Measurements from ENCODE around the gene INPP5F.
"Not testable (repeated sequence)": the region's sequence is repeated elsewhere in the genome, so short reads cannot be mapped to it uniquely, and the experiment has no call there.

INPP5F gene

DNA sequence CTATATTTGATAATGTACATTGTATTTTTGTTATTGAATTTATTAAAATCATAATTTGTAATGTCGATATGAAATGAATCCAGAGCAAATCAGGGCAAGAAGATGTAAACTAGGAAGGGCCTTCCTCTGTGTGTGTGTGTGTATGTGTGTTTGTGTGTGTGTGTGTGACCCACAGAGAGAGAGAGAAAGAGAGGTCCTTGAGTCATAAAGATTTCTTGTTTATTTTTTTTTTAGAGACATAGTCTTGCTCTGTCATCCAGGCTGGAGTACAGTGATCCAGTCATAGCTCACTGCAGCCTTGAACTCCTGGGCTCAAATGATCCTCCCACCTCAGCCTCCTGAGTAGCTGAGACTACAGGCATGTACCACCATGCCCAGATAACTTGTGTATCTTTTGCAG is 50.7 kb downstream of the INPP5F start:
- no peak for DNase-seq (ENCODE audit: low read depth)

DNA sequence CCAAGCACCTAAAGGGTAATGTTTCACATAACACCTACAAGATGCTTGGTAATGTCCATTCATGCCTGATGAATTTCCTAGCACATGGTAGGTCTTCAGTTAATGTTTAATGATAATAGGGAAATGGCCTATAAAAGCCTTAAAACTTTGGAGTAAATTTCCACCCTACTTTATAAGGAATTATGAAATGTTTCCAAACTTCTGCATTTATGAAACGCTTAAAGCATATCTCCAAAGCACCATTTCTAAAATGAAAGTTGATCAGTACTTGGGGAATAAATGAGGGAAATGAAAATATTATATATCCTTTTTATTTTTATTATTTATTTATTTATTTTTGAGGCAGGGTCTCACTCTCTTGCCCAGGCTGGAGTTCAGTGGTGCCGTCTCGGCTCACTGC is 51.8 kb downstream of the INPP5F start:
- no peak for DNase-seq (ENCODE audit: low read depth)

DNA sequence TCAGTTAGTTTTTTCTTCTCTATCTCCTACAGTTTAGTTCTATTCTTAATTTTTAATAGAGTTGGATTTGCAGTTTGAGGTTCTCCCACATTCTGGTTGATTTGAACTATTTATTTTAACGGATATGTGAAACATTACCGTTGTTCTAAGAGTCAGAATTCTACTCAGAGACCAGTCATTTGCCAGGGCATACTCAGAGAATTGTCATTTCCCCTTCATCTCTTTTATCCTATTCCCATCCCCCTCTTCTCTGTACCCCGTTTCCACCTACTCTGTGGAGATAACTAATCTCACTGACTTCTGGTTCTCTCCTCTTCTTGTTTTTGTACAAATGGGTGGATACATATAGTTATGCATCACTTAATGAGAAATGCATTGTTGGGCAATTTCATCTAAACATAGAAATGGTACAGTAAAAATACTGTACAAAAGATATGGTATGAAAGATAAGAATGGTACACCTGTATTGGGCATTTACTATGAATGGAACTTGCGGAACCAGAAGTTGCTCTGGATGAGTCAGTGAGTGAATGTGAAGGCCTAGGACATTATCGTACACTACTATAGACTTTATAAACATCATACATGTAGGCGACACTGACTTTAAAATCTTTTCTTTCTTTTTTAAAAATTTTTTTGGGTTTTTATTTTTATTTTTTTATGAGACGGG is 53.1 kb downstream of the INPP5F start:
- DNase-seq (ENCODE audit: low read depth) = no peak

DNA sequence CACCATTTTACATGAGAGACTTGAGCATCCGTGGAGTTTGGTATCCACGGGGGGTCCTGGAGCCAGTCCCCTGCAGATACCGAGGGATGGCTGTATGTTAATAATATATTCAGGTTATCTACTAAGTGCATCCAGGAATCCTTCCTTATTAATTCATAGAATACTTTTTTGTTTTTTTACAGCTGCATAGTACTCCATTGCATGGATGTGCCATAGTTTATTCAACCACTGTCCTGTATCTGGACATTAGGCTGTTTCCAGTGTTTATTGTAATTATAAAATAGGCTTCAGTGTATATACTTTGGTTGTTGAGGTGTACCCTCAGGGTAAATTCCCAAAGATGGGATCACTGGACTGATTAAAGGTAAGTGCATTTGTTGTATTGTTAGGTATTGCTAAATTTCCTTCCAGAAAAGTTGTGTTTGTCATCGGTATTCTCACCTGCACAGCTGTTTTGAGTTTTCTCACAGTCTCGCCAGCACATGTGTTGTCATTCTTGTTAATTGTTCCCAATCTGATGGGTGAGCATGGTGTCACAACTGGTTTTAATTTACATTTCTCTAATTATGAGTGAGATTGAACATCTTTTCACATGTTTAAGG is 55.1 kb downstream of the INPP5F start:
- DNase-seq (ENCODE audit: low read depth) = no peak

DNA sequence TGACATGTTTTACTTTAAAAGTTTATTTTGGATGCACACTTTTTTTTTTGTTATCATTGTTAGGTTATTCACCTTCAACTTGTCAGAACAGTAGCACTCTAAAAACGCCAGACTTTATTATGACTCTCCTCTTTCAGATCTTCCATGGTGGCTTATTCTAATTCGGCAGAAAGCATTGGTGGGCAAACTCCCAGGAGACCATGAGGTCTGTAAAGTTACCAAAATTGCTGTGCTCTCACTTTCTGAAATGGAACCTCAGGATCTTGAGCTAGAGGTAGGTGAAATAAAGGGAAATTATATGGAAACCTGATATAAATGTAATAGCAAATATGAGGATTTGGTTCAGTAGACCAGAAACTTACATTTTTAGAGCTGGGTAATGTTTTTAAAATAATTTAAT is 55.6 kb downstream of the INPP5F start:
- no peak for DNase-seq (ENCODE audit: low read depth)

DNA sequence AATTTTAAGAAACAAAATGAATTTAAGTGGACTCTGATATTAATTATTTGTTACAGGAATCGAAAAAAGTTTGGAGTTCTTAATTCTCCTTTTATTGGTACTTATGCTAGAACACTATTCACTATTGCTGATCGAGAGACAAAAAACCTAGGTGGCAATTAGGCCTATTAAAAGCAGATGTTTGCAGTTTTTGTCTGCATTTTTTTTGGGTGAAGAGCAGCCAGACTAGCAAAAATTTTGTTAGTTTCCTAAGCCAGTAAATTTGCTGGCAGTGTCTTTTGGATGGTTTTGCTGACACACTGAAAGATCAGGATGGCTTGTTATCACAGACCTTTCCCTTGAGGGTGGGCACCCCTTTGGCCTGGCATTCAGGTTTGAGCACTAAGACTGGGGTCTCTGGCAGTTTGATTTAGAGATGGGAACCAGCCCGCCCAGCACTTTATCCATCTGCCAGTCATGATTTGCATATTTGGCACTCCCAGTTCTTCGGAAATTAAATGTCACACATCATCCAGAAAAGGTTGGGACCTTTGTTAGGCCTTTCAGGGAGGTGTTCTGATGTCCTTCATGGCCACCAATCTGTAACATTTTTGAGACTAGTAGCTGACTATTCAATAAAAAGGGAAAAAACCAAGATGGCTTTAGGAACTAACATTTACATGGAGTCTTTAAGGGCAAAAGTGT is 57.3 kb downstream of the INPP5F start:
- DNase-seq (ENCODE audit: low read depth) = no peak

DNA sequence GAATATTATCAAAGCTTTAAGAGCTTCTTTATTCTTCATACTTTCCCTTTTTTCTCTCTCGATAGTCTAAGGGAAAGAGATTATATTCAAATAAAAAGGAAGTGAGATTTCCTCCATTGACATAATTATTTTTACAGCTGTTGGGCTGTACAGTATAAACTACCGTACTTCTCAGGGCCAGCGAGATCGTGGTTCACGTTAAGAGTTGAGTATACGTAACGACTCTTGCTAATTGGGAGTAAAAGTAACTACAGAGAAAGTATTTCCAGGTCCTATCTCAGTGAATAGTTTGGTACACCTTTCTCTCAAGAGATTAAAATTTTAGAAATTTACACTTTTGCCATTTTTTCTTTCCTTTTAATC is 57.8 kb downstream of the INPP5F start:
- no peak for DNase-seq (ENCODE audit: low read depth)

DNA sequence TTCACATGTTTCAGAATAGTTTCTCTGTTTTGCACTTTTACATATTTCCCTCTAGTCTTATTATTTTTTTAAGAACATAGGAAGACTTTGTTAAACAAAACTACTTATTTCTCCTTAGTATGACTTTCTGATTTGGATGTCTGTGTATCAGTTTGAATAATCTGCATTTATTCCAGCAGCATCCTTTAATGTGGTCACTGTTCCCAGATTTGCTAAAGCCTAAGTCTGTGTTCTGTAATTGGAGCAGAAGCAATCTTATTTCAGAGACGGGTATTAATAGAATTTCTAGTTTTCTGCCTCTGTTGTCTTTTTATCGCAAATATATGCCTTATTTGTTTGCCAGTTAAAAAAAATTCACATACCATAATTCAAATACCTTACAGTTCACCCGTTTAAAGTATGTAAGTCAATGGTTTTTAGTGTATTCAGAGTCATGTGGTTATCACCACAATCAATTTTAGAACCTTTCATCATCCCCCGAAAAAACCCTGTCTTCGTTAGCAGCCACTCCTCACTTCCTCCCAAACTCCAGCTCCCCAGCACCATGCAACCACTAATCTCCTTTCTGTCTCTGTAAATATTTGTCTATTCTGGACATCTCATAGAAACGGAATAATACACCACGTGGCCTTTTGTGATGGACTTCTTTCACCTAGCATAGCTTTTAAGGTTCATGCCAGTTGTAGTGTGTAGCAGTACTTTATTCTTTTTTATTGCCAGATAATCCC is 58.7 kb downstream of the INPP5F start:
- DNase-seq (ENCODE audit: low read depth) = no peak

DNA sequence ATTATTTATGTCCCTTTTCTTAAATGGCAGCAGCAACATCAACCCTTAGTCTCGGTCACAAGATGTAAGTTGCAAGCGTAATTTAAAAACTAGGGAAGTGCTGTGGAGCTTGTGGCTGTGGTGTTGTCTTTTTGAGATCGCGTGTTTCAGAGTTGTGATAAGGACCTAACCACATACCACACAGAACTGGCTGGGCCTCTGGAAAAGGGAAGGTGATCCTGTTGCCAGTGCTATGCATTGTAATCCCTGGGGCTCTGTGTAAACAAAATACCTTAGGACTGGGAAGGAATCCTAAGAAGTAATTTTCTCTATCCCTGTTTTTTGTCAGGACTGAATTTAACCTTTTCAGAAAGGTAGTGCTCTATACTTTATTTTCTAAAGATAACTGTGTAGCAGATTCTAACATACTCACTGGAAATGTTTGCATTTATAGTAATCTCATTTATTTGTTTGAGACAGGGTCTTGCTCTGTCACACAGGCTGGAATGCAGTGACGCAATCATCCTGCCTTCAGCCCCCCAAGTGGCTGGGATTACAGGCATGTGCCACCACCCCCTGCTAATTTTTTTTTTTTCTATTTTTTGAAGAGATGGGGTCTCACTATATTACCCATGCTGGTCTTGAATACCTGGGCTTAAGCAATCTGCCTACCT is 60.4 kb downstream of the INPP5F start:
- DNase-seq (ENCODE audit: low read depth) = no peak

DNA sequence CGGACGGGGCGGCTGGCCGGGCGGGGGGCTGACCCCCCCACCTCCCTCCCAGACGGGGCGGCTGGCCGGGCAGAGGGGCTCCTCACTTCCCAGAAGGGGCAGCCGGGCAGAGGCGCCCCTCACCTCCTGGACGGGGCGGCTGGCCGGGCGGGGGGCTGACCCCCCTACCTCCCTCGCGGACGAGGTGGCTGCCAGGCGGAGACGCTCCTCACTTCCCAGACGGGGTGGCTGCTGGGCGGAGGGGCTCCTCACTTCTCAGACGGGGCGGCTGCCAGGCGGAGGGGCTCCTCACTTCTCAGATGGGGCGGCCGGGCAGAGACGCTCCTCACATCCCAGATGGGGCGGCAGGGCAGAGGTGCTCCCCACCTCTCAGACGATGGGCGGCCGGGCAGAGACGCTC is 69.3 kb downstream of the INPP5F start:
- not testable (repeated sequence) for DNase-seq (ENCODE audit: low read depth)

DNA sequence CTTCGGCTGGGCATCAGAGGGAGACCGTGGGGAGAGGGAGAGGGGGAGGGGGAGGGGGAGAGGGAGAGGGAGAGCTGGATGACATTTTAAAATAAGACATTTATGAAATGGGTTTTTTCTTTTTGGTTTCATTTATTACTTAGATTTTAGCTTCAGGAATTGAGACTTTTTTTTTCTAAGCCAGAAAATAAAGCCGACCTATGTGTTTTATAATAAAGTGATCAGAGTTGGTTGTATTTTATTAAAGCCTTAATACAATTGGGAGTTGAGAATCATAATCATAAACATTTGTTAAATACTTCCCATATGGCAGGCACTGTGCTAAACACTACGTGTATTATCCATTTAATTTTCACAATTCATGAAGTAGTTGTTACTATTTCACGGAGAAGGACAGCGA is 70.2 kb downstream of the INPP5F start:
- no peak for DNase-seq (ENCODE audit: low read depth)

DNA sequence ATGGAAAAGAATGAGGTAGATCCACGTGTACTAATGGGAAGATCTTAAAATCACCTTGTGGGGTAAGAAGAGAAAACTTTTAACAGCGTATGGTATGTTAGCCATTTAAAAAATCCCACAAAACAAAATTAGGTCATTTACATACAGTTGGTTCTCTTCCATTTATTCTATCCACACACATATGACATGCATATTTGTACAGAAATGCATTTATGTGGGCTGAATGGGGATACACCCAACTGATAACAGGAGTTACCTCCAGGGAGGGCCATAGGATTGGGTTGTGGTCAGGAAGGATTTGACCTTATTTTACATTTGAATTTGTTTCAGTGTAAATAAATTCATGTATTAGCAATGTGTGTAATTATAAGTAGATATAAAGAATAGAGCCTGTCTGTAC is 75.3 kb downstream of the INPP5F start:
- DNase-seq (ENCODE audit: low read depth) = no peak

DNA sequence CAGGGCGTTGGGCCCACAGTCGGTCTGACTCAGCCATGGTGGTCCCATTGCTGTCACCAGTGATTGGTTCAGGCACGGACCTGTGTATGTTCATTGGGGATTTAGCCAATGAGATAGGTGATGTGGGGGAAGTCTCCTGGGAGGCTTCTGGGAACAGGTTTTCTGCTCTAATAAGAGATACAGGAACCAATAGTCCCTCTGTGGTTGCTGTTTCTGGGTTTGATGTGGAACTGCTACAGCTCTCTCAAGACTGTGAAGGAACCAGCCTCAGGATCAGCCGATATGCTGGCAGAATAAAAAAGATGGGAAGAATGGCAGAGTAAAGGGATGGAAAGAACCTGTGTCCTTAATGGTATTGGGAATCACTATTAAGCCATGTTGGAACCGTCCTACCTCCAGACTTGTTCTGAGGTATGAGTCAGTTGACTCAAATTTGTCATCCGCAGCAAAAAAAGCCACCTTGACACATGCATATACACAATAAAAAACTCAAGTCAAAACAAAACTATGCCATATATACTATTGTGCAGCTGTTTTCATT is 76.2 kb downstream of the INPP5F start:
- no peak for DNase-seq (ENCODE audit: low read depth)

DNA sequence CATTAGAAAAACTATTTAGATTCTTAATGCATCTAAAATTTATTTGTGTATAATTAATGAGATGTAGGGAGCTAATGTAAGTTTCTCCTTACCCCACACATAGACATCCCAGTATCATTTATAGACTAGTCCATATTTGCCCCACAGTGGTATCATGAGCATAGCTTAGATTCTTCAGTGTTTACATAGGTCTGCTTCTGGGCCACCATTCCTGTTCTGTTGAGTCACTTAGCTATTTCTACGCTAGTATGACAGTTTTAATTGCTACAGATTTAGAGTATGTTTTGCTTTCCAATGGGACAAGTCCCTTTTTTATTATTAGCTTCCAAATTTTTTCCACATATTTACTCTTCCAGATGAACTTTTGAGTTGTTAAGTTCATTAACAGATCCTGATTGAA is 77.4 kb downstream of the INPP5F start:
- DNase-seq (ENCODE audit: low read depth) = no peak

DNA sequence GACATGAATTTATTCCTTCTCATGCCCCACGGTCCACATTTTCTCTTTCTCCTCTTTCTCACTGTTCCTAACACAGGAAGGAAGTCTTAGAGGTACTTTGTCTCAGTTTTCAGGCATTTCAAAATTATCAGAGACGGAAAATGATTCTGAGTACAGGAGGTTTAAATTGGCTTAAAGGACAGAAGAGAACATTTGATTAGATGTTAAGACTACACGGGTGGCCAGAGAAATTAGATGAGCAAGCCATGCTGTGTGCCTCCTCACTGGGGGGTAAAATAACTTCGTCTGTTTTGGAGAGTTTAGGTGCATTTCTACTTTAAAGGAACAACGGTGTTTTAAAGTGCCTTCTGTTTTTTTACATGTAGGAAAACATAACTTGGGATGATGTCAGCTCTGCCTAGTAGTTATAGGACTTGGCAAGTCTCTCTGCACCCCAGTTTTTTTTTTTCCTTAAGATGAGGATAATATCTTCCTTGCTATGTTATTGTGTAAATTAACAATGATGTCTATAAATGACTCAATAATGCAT is 79.9 kb downstream of the INPP5F start:
- no peak for DNase-seq (ENCODE audit: low read depth)

DNA sequence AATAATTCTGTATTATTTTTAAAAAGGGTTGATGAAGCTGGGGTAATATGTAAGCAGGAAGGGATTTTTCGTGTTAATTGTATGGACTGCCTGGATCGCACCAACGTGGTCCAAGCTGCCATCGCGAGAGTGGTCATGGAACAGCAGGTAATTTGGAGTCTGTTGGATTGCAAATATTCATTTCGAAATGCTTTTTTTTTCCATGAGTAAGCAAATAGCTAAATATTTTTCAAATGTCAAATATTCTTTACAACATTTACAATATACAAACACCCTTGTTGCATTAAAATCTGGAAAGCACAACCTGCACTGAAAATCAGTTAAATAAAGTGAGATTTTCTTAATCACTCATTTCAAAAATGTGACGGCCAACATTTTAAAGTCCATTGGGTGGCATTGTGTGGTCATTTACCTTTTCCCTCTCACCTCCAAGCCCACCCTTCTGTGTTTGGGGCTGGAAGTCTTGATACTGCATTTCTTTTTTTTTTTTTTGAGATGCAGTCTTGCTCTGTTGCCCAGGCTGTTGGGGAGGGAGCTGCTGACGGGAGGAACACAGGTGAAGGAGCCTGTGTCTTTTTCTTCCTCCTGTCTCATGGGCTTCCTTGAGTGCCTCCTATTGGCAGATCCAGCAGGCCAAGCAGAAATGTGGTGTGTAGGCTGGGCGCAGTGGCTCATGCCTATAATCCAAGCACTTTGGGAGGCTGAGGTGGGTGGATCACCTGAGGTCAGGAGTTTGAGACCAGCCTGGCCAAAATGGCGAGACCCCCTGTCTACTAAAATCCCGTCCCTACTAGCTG is 80.7 kb downstream of the INPP5F start:
- no peak for DNase-seq (ENCODE audit: low read depth)

DNA sequence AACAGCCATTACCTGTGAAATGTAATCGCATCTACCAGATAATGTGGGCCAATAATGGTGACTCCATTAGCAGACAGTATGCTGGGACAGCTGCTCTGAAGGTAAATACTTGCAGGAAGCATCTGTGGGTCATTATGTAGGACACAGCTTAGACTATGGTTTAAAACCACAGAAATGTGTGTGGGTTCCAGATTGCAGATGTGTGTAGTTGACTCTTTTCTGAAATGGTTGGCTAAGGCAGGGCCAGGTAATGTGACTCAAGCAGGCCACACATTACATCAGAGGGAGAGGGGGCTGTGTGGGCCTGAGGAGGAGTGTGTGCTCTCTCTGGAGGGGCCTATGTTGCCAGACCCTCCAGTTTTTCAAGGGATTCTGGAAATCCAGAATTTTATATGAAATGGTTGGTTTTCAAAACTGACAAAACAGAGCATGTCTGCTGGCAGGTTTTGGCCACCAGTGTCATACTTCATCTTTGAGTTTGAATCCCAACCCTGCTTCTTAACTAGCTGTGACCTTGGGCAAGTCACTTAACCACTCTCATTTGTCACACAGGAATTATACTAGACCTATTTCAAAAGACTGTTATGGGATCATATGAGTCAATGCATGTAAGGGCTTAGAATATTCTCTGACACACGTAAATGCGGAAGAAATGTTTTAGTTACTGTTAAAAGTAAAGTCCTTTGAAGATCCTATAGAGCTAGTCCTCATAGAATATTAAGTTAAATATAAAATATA is 82.3 kb downstream of the INPP5F start:
- no peak for DNase-seq (ENCODE audit: low read depth)

DNA sequence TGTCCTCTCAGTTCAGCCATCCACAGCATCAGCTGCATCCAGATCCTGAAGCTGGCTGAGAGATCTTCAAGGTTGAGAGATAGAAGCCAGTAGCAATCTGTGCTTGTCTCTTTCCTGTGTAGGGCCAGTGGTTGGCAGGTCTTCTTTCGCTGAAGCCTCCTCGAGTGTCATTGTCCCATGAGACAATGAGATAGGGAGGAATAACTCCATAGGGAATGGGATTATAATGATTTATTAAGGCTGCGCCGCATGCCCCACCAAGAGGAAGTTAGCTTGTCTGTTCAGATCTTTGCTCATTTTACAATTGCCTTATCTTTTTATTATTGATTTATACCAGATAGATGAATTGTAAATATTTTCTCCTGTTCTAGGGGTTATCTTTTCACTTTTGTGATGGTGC is 85.3 kb downstream of the INPP5F start:
- DNase-seq (ENCODE audit: low read depth) = no peak

DNA sequence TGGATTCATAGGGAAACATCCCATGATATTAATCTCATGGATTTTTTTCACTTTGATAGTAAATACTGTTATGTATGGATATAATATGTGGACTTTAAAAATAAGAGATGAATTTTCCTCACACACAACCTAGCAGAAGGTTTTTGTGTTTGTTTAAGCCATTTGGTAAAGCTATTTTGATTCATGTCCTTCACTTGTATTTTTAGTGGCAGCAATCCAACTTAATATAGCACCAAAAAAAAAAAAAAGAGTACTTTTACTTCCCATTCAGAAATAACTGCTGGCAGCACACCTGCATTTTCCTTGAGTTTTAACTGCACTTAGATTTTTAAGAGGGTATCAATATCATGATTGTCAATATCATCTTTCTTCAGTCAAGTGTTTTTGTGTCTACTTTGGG is 86.8 kb downstream of the INPP5F start:
- DNase-seq (ENCODE audit: low read depth) = no peak

DNA sequence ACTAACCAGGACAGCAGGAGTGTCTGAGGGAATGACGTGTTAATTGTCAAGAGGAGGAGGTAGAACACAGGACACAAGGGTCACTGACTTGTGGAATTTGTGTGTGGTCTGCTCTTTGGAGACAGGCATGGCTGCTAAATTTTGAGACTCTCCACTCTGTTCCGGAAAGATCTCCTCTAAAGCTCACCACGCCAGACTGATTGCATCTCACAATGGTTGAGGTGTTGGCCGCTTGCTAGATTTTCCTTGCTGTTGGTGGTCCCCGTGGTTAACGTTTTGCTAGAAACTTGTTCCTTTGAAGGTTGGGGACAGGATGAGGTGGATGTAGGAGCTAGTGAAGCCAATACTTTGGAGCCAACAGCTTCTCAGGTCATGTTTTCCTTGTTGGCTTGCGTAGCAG is 89.8 kb downstream of the INPP5F start:
- no peak for DNase-seq (ENCODE audit: low read depth)

All from T follicular helper cell (primary cell).